H1 (cell line): ENCODE data around the gene KIF1B. TPM values are rescaled to one million over a fixed set of nuclear protein-coding genes. Genes with fewer than 3 reads are reported as not detected.

Source experiments
- CTCF ChIA-PET: fragments of 300-600 bp; sonication (Branson Sonifier 250); formaldehyde crosslinking; loops from one replicate; lab custom pipeline; 2021; ENCODE audit not compliant: partially characterized antibody; lab: Charles Lee
- POLR2A ChIA-PET: fragments of 300-600 bp; sonication (Branson Sonifier 250); formaldehyde crosslinking; loops from one replicate; lab custom pipeline; 2021; ENCODE audit warnings: inconsistent platforms; ENCODE audit not compliant: partially characterized antibody; lab: Charles Lee
- DNase-seq, 2 experiments: peaks; one replicate each; pipeline versions ENCODE4 v3.0.0 to v3.0.0-alpha.2; 2010 to 2022; ENCODE audit warnings: low spot score in 2 of 2, low read depth in 1 of 2, mixed read lengths in 1 of 2
- FAIRE-seq: peaks from 2 replicates; lab custom pipeline; 2011; peaks lifted over from hg19 to GRCh38; lab: Jason Lieb, UNC
- H2AFZ ChIP-seq: 2 replicates; pipeline ENCODE4 v1.8.1; 2012; ENCODE audit warnings: low read length, inconsistent platforms
- H2AK5ac ChIP-seq: 2 replicates; pipeline ENCODE4 v1.6.1; 2013; ENCODE audit warnings: low read depth, low read length
- H2BK120ac ChIP-seq: replicated peaks from 2 replicates; pipeline ENCODE3; 2013; ENCODE audit warnings: low read depth, low read length, inconsistent platforms
- H2BK12ac ChIP-seq: 2 replicates; pipeline ENCODE4 v1.6.1; 2013; ENCODE audit warnings: low read depth, low read length
- H2BK15ac ChIP-seq: 2 replicates; pipeline ENCODE4 v1.6.1; 2013; ENCODE audit warnings: low read length
- H2BK20ac ChIP-seq: 2 replicates; pipeline ENCODE4 v1.6.1; 2013; ENCODE audit warnings: low read length
- H2BK5ac ChIP-seq: 2 replicates; pipeline ENCODE4 v1.6.1; 2013; ENCODE audit warnings: low read depth, low read length
- H3K14ac ChIP-seq: 2 replicates; pipeline ENCODE4 v1.6.1; 2013; ENCODE audit warnings: inconsistent platforms; ENCODE audit not compliant: insufficient read length
- H3K18ac ChIP-seq: 2 replicates; pipeline ENCODE4 v1.6.1; 2013; ENCODE audit warnings: low read length; ENCODE audit errors: extremely low read depth
- H3K23ac ChIP-seq: 2 replicates; pipeline ENCODE4 v1.6.1; 2013; ENCODE audit warnings: inconsistent platforms; ENCODE audit not compliant: insufficient read length
- H3K23me2 ChIP-seq: 2 replicates; pipeline ENCODE4 v1.6.1; 2013; ENCODE audit warnings: low read depth, low read length
- H3K27ac ChIP-seq: 2 replicates; pipeline ENCODE4 v1.6.1; 2011; ENCODE audit warnings: low read depth, low read length, inconsistent platforms
- H3K27me3 ChIP-seq, 4 experiments: replicated peaks in 1 of 4; 1 replicate in 1 of 4; 2 replicates in 3 of 4; pipeline versions ENCODE4 v1.6.1 to v1.8.1; 2011 to 2013; ENCODE audit warnings: low read length in 3 of 4, mild to moderate bottlenecking in 3 of 4, inconsistent platforms in 2 of 4, mixed read lengths in 2 of 4, moderate library complexity in 1 of 4; ENCODE audit not compliant: control insufficient read depth in 3 of 4, insufficient read depth in 3 of 4; ENCODE audit errors: extremely low read depth in 1 of 4
- H3K36me3 ChIP-seq, 4 experiments: 2 replicates each; pipeline versions ENCODE4 v1.6.1 to v1.8.1; 2011 to 2013; ENCODE audit warnings: mild to moderate bottlenecking in 4 of 4, low read length in 3 of 4, moderate library complexity in 2 of 4, control low read depth in 1 of 4, inconsistent platforms in 1 of 4; ENCODE audit not compliant: insufficient read depth in 4 of 4, control insufficient read depth in 2 of 4
- H3K4ac ChIP-seq: replicated peaks from 2 replicates; pipeline ENCODE3; 2013; ENCODE audit warnings: low read length, low read depth, mixed read lengths, inconsistent platforms; ENCODE audit not compliant: insufficient read length
- H3K4me1 ChIP-seq, 4 experiments: replicated peaks in 1 of 4; 1 replicate in 1 of 4; 2 replicates in 3 of 4; pipeline versions ENCODE4 v1.6.1 to v1.8.1; 2011 to 2013; ENCODE audit warnings: low read length in 3 of 4, inconsistent platforms in 2 of 4, mixed read lengths in 1 of 4; ENCODE audit not compliant: insufficient read depth in 4 of 4, control insufficient read depth in 3 of 4
- H3K4me2 ChIP-seq, 2 experiments: 2 replicates each; pipeline versions ENCODE4 v1.6.1 to v1.8.1; 2011 to 2013; ENCODE audit warnings: low read depth in 2 of 2, low read length in 2 of 2, control low read depth in 1 of 2, inconsistent platforms in 1 of 2, mild to moderate bottlenecking in 1 of 2; ENCODE audit not compliant: insufficient read depth in 1 of 2
- H3K4me3 ChIP-seq, 4 experiments: fragments of 200-600, 300-600 bp in 1 of 4; sonication (generic), shearing (Covaris generic), sonication (Bioruptor Twin) in 1 of 4; 2 replicates each; pipeline versions ENCODE4 v1.5.1 to v1.8.1; 2011 to 2016; ENCODE audit warnings: low read length in 4 of 4, low read depth in 3 of 4, control low read depth in 2 of 4, inconsistent platforms in 2 of 4, mild to moderate bottlenecking in 2 of 4, mixed read lengths in 1 of 4, moderate library complexity in 1 of 4; ENCODE audit not compliant: insufficient read depth in 2 of 4; ENCODE audit errors: extremely low read depth in 1 of 4
- H3K56ac ChIP-seq: replicated peaks from 2 replicates; pipeline ENCODE3; 2013; ENCODE audit warnings: low read depth, mild to moderate bottlenecking, mixed read lengths, low read length, inconsistent platforms; ENCODE audit not compliant: insufficient read length
- H3K79me1 ChIP-seq: 2 replicates; pipeline ENCODE4 v1.6.1; 2013; ENCODE audit warnings: low read depth, low read length, control low read depth
- H3K79me2 ChIP-seq, 2 experiments: 2 replicates each; pipeline versions ENCODE4 v1.6.1 to v1.8.1; 2012 to 2013; ENCODE audit warnings: low read length in 2 of 2, mild to moderate bottlenecking in 2 of 2, inconsistent platforms in 1 of 2; ENCODE audit not compliant: insufficient read depth in 2 of 2, control insufficient read depth in 1 of 2
- H3K9ac ChIP-seq, 4 experiments: replicated peaks in 1 of 4; 1 replicate in 1 of 4; 2 replicates in 3 of 4; pipeline versions ENCODE4 v1.6.1 to v1.8.1; 2011 to 2013; ENCODE audit warnings: low read depth in 3 of 4, low read length in 3 of 4, control low read depth in 2 of 4, mild to moderate bottlenecking in 2 of 4, moderate library complexity in 2 of 4, inconsistent platforms in 1 of 4; ENCODE audit errors: extremely low read depth in 1 of 4
- H3K9me3 ChIP-seq, 2 experiments: 2 replicates each; pipeline versions ENCODE4 v1.6.1 to v1.8.1; 2012 to 2013; ENCODE audit warnings: mild to moderate bottlenecking in 2 of 2, moderate library complexity in 2 of 2, control low read depth in 1 of 2, inconsistent platforms in 1 of 2, low read depth in 1 of 2, low read length in 1 of 2, mixed read lengths in 1 of 2; ENCODE audit not compliant: insufficient read depth in 2 of 2
- H4K20me1 ChIP-seq, 2 experiments: replicated peaks in 1 of 2; 2 replicates each; pipeline versions ENCODE3 to v1.8.1; 2011 to 2013; ENCODE audit warnings: inconsistent platforms in 2 of 2, low read length in 2 of 2, mild to moderate bottlenecking in 1 of 2; ENCODE audit not compliant: insufficient read depth in 2 of 2, control insufficient read depth in 1 of 2
- H4K5ac ChIP-seq: 2 replicates; pipeline ENCODE4 v1.6.1; 2013; ENCODE audit warnings: low read length, low read depth, mixed read lengths, inconsistent platforms; ENCODE audit not compliant: insufficient read length
- H4K8ac ChIP-seq: 2 replicates; pipeline ENCODE4 v1.8.0; 2013; ENCODE audit warnings: mild to moderate bottlenecking, moderate library complexity, low read length, inconsistent platforms; ENCODE audit not compliant: insufficient read depth; ENCODE audit errors: extremely low read depth
- H4K91ac ChIP-seq: replicated peaks from 2 replicates; pipeline ENCODE3; 2013; ENCODE audit warnings: low read length, mixed read lengths, inconsistent platforms; ENCODE audit not compliant: insufficient read length
- EGR1 ChIP-seq: IDR thresholded peaks from 2 replicates; pipeline ENCODE4 v1.6.1; 2011; ENCODE audit warnings: low read depth, low read length, borderline replicate concordance
- MAFK ChIP-seq: IDR thresholded peaks from 2 replicates; pipeline ENCODE4 v1.6.1; 2012; ENCODE audit warnings: low read depth, mild to moderate bottlenecking, improper control_type of control experiment, low read length
- POLR2AphosphoS5 ChIP-seq: IDR thresholded peaks from 2 replicates; pipeline ENCODE4 v1.6.1; 2011; ENCODE audit warnings: low read depth, low read length
- TEAD4 ChIP-seq: IDR thresholded peaks from 2 replicates; pipeline ENCODE4 v1.6.1; 2012; ENCODE audit warnings: low read depth, low read length, inconsistent platforms, mixed read lengths
- WGBS, 2 experiments: shearing (Covaris generic) in 1 of 2; methylation state at CpG; one replicate each; pipeline versions ENCODE4 v1.1.6 to v1.1.7; 2013 to 2015; ENCODE audit warnings: low lambda C conversion rate in 2 of 2, mixed read lengths in 2 of 2, inconsistent platforms in 1 of 2, low coverage in 1 of 2, missing lambda C conversion rate in 1 of 2; ENCODE audit not compliant: insufficient replicate concordance in 2 of 2, insufficient coverage in 1 of 2, insufficient read length in 1 of 2; ENCODE audit errors: extremely low coverage in 1 of 2, missing lambda C conversion rate in 1 of 2; 5-methylcytosine and 5-hydroxymethylcytosine counted together
- polyA plus RNA-seq, 7 experiments: library from polyadenylated mRNA; depleted of rRNA in 3 of 7; stranded (reverse) in 5 of 7; unstranded in 2 of 7; fragments of >200 nt in 5 of 7; fragments of 200-250 nt in 2 of 7; gene quantifications; 1 replicate in 5 of 7; 2 replicates in 1 of 7; 4 replicates in 1 of 7; pipeline versions ENCODE4 v1.2.1 to v1.2.3, GENCODE V29; 2011 to 2013; ENCODE audit warnings: missing spikeins in 2 of 7, mixed read lengths in 2 of 7
- total RNA-seq: library from RNA; stranded (reverse); fragmentation: NEBNext Ultra II Directional; extraction: Animal tissue kit (Norgen Biotek cat#: 25700); gene quantifications from 2 replicates; pipeline ENCODE4 v1.2.1, GENCODE V29; 2021

The KIF1B gene
- total and polyA plus RNA-seq, 2 of the 8 experiments (the other 6 are each of a cell fraction or from before 2014, with no cell fraction given), result 39.1 to 74.2 TPM

DNA sequence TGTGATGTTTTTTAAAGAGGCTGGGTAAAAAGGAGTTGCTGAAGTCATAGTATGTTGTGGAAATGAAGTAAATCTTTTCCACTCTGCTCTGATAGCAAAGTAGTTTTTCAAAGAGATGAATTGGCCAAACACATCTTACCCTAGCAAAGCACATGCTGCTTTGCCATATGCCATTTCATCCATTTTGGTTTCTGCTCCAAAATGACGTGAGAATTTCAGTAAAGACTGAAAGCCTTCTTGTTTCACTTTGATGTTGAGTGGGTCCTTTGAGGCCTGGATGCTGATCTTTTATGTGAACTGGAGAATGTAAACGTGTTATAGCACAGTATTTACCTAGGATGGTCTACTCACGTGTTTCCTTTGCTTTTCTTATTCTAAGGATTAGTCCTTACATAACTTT, 115.2 kb downstream of the KIF1B start:
- Histone ChIP-seq H3K27ac (no peak overlapping the region), H2BK120ac (no peak overlapping the region), H3K36me3 (peaks cover 2 to 26% (median 5%) of the 10 kb centered on the region in 4 experiments; a peak in 5 of 8 replicates), H2BK15ac (no peak overlapping the region), H3K4me1 (no peaks in the 10 kb centered on the region), H2BK5ac (no peak overlapping the region), H2BK20ac (no peak overlapping the region), H3K18ac (no peak overlapping the region), H3K27me3 (no peaks in the 10 kb centered on the region), H2AK5ac (no peak overlapping the region), H4K91ac (no peak overlapping the region), H3K23ac (no peak overlapping the region), H3K9ac (no peak overlapping the region), H2BK12ac (no peak overlapping the region), H3K4ac (no peak overlapping the region), H2AFZ (no peak overlapping the region), H3K14ac (no peak overlapping the region), H3K79me2 (no peaks in the 10 kb centered on the region), H3K79me1 (no peaks in the 10 kb centered on the region), H3K56ac (no peak overlapping the region), H4K8ac (no peak overlapping the region), H4K5ac (no peak overlapping the region), H3K4me3 (no peak overlapping the region), H3K9me3 (no peaks in the 10 kb centered on the region), H3K23me2 (no peaks in the 10 kb centered on the region), H3K4me2 (no peak overlapping the region), H4K20me1 (no peaks in the 10 kb centered on the region)
- whole genome bisulfite sequencing, 2 experiments, result 81% methylated on average over 3 of the region's 3 CpGs; no CpG with 5 or more reads in 1 of the 2 experiments
- ChIA-PET POLR2A (no interaction called here), CTCF (interaction anchor here (1.0 kb wide), 1 partner anchor 11 kb away, joined by 3 read pairs; no protein-coding TSS in a partner anchor)
- FAIRE-seq (no peak), DNase-seq (no peak)
- TF ChIP-seq POLR2AphosphoS5 (no peak), TEAD4 (no peak), EGR1 (no peak), MAFK (no peak)
